NB4 (cell line): ENCODE data around the gene APOO.
A peak's percentile ranks its signal among the peaks of the same experiment; 100 is the strongest.

Source experiments
- DNase-seq: peaks from one replicate; pipeline ENCODE4 v3.0.0; 2010; ENCODE audit warnings: low read depth
- H3K4me3 ChIP-seq: one replicate; pipeline ENCODE4 v1.5.1; 2011; ENCODE audit warnings: mild to moderate bottlenecking, low read depth, low read length, moderate library complexity
- MYC ChIP-seq: IDR thresholded peaks from 2 replicates; pipeline ENCODE4 v1.6.1; 2011; ENCODE audit warnings: low read depth, low read length
- POLR2A ChIP-seq: IDR thresholded peaks from 2 replicates; pipeline ENCODE4 v1.6.1; 2011; ENCODE audit warnings: mild to moderate bottlenecking; ENCODE audit not compliant: insufficient read length; ENCODE audit errors: extremely low read depth
- TF ChIP-seq, protein P1 (sequence below): IDR thresholded peaks from one replicate; pipeline ENCODE4 v1.5.1; 2012; ENCODE audit warnings: low read depth, low read length
- TF ChIP-seq, protein P2 (sequence below): IDR thresholded peaks from 2 replicates; pipeline ENCODE4 v1.6.1; 2011; ENCODE audit warnings: low read depth, low read length

Gene APOO

DNA sequence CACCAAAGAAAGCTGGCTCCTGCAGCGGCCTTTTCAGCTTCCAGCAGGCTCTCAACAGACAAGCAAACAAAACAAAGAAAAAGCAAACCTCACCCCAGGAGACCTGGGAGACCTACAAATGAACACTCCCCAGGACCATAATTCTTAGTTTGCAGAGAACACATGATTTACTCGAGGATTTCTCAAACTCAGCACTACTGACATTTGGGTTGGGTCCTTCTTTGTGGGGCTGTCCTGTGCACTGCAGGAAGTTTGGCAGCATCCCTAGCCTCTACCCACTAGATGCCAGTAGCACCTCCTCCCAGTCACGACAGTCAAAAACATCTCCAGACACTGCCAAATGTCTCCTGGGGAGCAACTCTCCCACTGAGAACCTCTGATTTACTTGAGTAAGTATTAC, 21.9 kb downstream of the APOO start:
- no peak for DNase-seq

DNA sequence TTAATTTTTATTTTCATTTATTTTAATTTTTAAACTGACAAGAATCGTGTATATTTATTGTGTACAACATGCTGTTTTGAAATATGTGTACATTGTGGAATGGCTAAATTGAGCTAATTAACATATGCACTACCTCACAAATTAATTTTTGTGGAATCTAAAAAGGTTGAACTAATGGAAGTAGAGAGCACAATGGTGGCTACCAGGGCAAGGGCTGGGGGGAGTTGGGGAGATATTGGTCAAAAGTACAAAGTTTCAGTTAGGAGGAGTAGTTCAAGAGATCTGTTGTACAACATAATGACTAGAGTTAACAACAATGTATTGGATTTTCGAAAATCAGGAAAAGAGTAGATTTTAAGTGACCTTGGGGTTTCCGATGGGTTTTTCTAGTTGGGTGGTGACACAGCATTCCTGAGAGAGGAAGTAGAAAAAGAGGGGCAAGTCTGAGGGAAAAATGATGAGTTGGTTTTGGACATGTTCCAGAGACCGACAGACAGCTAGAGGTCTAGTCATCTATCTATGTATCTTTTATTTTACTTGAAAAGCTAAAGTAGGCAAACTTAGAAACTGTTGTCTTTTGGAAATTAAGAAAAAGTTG, 23.2 kb downstream of the APOO start:
- TF ChIP-seq POLR2A (no peak), MYC (no peak)
- TF ChIP-seq, protein P1, sequence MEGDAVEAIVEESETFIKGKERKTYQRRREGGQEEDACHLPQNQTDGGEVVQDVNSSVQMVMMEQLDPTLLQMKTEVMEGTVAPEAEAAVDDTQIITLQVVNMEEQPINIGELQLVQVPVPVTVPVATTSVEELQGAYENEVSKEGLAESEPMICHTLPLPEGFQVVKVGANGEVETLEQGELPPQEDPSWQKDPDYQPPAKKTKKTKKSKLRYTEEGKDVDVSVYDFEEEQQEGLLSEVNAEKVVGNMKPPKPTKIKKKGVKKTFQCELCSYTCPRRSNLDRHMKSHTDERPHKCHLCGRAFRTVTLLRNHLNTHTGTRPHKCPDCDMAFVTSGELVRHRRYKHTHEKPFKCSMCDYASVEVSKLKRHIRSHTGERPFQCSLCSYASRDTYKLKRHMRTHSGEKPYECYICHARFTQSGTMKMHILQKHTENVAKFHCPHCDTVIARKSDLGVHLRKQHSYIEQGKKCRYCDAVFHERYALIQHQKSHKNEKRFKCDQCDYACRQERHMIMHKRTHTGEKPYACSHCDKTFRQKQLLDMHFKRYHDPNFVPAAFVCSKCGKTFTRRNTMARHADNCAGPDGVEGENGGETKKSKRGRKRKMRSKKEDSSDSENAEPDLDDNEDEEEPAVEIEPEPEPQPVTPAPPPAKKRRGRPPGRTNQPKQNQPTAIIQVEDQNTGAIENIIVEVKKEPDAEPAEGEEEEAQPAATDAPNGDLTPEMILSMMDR = no peak
- TF ChIP-seq, protein P2, sequence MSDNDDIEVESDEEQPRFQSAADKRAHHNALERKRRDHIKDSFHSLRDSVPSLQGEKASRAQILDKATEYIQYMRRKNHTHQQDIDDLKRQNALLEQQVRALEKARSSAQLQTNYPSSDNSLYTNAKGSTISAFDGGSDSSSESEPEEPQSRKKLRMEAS = no peak
- no peak overlapping the region for H3K4me3 ChIP-seq
- DNase-seq = peak; percentile 64

More for the DNA sequence above, 21.9 kb downstream of the APOO start:
- TF ChIP-seq POLR2A = no peak
- TF ChIP-seq, protein P2 = no peak
- no peak for TF ChIP-seq MYC
- TF ChIP-seq, protein P1 = no peak
- no peak overlapping the region for H3K4me3 ChIP-seq

DNA sequence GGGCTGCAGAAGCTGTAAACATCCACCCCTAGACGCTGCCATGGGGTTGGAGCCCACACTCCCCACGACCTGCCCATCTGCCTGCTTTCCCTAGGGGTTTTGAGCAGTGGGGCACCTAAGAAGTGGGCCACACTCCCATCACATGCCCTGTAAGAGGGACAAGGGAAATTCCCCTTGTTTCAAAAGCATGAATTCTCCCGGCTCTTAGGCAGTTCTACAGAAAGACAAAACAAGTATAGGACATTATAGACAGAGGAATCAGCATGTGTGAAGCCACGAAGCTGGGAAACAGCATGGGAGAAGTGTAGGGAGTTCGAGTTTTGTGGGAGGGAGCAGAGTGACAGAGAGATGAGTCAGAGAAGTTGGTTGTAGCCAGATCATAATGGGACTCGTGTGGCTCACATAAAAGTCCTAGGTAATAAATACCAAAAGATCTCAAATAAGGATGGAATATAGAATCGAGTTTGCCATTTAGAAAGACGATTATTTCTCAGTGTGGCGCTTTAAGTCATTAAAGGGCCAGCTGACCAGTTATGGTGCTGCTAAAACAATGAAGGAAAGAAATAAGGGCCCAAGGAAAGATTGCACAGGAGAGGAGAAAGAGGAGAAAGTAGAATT, 23.9 kb downstream of the APOO start:
- peak overlapping the region; percentile 18 for H3K4me3 ChIP-seq
- DNase-seq = peak; percentile 79
- TF ChIP-seq, protein P1 = no peak
- TF ChIP-seq, protein P2 = peak; percentile 52; the same call in 1 of the 2 replicates
- TF ChIP-seq POLR2A = no peak
- no peak; the same call in 1 of the 2 replicates for TF ChIP-seq MYC

DNA sequence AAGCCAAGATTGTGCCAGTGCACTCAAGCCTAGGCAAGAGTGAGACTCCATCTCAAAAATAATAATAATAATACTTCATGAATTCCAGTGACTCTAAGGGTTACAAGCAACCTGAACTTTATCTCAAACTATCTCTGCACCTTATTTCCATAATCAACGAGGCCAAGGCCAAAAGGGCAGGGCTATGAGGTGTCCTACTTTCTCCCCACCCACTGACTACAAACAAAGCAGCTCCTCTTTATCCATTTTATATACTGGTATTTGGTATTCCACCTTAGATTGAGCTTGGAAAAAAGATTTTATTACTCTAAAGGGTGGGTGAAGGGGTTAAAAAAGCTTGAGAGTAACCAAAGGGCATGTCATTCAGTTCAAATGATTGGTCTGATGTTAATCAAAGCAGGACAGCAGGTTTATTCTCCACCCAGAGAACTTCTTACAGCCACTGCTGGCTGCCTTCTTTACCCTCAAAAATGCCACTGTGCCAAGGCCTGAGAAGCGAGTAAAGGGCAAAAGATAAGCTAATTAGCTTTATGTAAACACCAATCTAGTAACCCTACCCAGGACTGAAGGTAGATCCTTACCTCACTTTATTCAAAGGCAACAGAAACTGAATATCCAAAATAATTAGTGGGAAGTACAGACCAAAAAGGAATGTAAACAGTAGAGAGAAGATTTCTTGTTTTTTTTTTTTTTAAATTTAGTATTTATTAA, 28.2 kb downstream of the APOO start:
- TF ChIP-seq, protein P1 = no peak
- TF ChIP-seq MYC (no peak), POLR2A (no peak)
- TF ChIP-seq, protein P2 = no peak
- H3K4me3 ChIP-seq = no peak overlapping the region
- no peak for DNase-seq

DNA sequence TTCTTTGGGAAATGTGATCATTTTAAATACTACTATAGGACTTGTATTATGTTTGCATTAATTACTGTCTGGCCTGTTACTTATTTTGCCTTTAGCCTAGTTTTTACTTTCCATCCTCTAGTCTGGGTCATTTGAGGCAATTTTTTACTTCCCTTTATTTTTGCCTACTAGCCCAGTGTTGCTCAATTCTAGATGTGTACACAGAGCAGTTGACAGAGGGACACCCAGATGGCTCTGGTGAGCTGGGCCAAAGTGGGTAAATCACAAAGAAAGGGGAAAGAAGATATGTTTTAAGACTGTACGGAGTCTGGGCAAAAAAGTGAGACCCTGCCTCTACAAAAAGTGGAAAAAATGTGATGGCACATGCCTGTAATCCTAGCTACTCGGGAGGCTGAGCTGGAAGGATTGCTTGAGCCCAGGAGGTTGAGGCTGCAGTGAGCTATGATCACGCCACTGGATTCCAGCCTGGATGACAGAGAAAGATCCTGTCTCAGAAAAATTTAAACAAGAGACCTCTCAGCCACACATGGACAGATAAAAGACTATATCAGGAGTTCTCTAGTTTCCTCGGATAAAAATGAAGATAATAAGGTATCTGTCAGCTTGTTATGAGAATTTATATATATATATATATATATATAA, 35.7 kb downstream of the APOO start:
- H3K4me3 ChIP-seq = peak overlapping the region; percentile 42
- TF ChIP-seq POLR2A (no peak), MYC (0 out of 2 replicates have a peak, but pooled peaks have one; percentile 41)
- TF ChIP-seq, protein P2 = no peak
- TF ChIP-seq, protein P1 = no peak
- DNase-seq = peak; percentile 88
